MCF 10A (cell line): ENCODE results near the gene CORT. TPM values are rescaled to one million over a fixed set of nuclear protein-coding genes. Genes with fewer than 3 reads are reported as not detected.
"Not testable (repeated sequence)": the region's sequence is repeated elsewhere in the genome, so short reads cannot be mapped to it uniquely, and the experiment has no call there.

Source experiments
- BruUV-seq: library from RNA; stranded (reverse); fragments of 400-500 nt; replicated peaks from 2 replicates; lab custom pipeline; 2021; lab: Mats Ljungman, UMichigan
- CTCF ChIA-PET: fragments of 300-600 bp; sonication (Branson Sonifier 250); formaldehyde crosslinking; extraction: SDS; loops from one replicate; lab custom pipeline; 2021; ENCODE audit warnings: antibody characterized with exemption, inconsistent platforms; lab: Yijun Ruan, JAX
- POLR2A ChIA-PET: fragments of 300-600, 350-650 bp; sonication (Branson Sonifier 250); formaldehyde crosslinking; extraction: SDS; loops from one replicate; lab custom pipeline; 2020; ENCODE audit warnings: antibody characterized with exemption, inconsistent platforms; lab: Yijun Ruan, JAX
- DNase-seq: peaks from one replicate; pipeline ENCODE4 v3.0.0-alpha.2; 2018; ENCODE audit not compliant: unreplicated experiment
- H3K27ac Mint-ChIP-seq: one replicate; pipeline ENCODE4 v1.8.0; 2022; ENCODE audit warnings: mild to moderate bottlenecking, low read depth, mixed read lengths; ENCODE audit not compliant: unreplicated experiment
- H3K27me3 Mint-ChIP-seq: one replicate; pipeline ENCODE4 v1.8.0; 2022; ENCODE audit warnings: mixed read lengths; ENCODE audit not compliant: insufficient read depth, unreplicated experiment
- H3K36me3 Mint-ChIP-seq: one replicate; pipeline ENCODE4 v1.8.0; 2022; ENCODE audit warnings: mild to moderate bottlenecking, moderate library complexity, mixed read lengths; ENCODE audit not compliant: insufficient read depth, unreplicated experiment
- H3K4me1 Mint-ChIP-seq: one replicate; pipeline ENCODE4 v1.8.0; 2022; ENCODE audit warnings: mixed read lengths; ENCODE audit not compliant: insufficient read depth, unreplicated experiment
- H3K4me3 Mint-ChIP-seq: one replicate; pipeline ENCODE4 v1.8.0; 2022; ENCODE audit warnings: mild to moderate bottlenecking, moderate library complexity, mixed read lengths; ENCODE audit not compliant: unreplicated experiment
- H3K9me3 Mint-ChIP-seq: one replicate; pipeline ENCODE4 v1.8.0; 2022; ENCODE audit warnings: mixed read lengths; ENCODE audit not compliant: unreplicated experiment
- CTCF ChIP-seq: fragments of 200-600 bp; IDR thresholded peaks from one replicate; pipeline ENCODE4 v1.8.0; 2022; ENCODE audit warnings: antibody characterized with exemption, mild to moderate bottlenecking; ENCODE audit not compliant: unreplicated experiment
- intact Hi-C: fragments of 100-400 bp; cut with micrococcal nuclease; formaldehyde crosslinking; loops from 2 replicates; pipeline ENCODE4 v1.14.1; 2022
- total RNA-seq: library from RNA; stranded (reverse); gene quantifications from 2 replicates; pipeline ENCODE4 v1.2.3, GENCODE V29; 2022

The CORT gene
- total RNA-seq, 1 experiment from 2014 or later = not detected

GRCh38 chr1:10424034-10424433, 25.8 kb upstream of the CORT start:
- CTCF ChIA-PET = interaction anchor here (0.6 to 1.6 kb wide), 3 partner anchors 28 to 214 kb away, joined by 3 to 8 read pairs (median 3); no protein-coding TSS in a partner anchor
- H3K4me1 Mint-ChIP-seq = no peaks in the 10 kb centered on the region
- TF ChIP-seq CTCF = no peak
- no peaks in the 10 kb centered on the region for H3K27me3 Mint-ChIP-seq
- peak overlapping the region; percentile 27 for H3K27ac Mint-ChIP-seq
- DNase-seq = no peak
- POLR2A ChIA-PET = interaction anchor here (1.2 kb wide), 1 partner anchor 25 kb away, joined by 4 read pairs; no protein-coding TSS in a partner anchor
- H3K36me3 Mint-ChIP-seq = peaks cover 30% of the 10 kb centered on the region
- BruUV-seq = no TSS peak
- intact Hi-C loops = no loop called here
- H3K9me3 Mint-ChIP-seq = no peaks in the 10 kb centered on the region
- no peak overlapping the region for H3K4me3 Mint-ChIP-seq

- TF ChIP-seq CTCF = no peak
- Mint-ChIP-seq H3K4me1 (no peaks in the 10 kb centered on the region), H3K9me3 (no peaks in the 10 kb centered on the region), H3K36me3 (peaks cover 24% of the 10 kb centered on the region), H3K27ac (no peak overlapping the region), H3K27me3 (no peaks in the 10 kb centered on the region), H3K4me3 (no peak overlapping the region)
- DNase-seq = no peak
- no TSS peak for BruUV-seq
- intact Hi-C loops = loop anchor here (5.0 kb wide), 1 partner anchor 557 kb away; no protein-coding TSS in a partner anchor
- POLR2A ChIA-PET = interaction anchor here (1.2 kb wide), 1 partner anchor 25 kb away, joined by 4 read pairs; no protein-coding TSS in a partner anchor
- CTCF ChIA-PET = interaction anchor here (0.6 to 1.6 kb wide), 3 partner anchors 29 to 215 kb away, joined by 3 to 8 read pairs (median 3); no protein-coding TSS in a partner anchor
Observed at GRCh38 chr1:10424651-10425050, 25.2 kb upstream of the CORT start.

- H3K4me1 Mint-ChIP-seq, POLR2A ChIA-PET, H3K27me3 Mint-ChIP-seq, H3K9me3 Mint-ChIP-seq, H3K27ac Mint-ChIP-seq, H3K4me3 Mint-ChIP-seq, BruUV-seq, DNase-seq: not testable (repeated sequence)
- intact Hi-C loops = loop anchor here (5.0 kb wide), 1 partner anchor 559 kb away; no protein-coding TSS in a partner anchor
- CTCF ChIA-PET = interaction anchor here (0.7 to 8.2 kb wide), 3 partner anchors 33 to 68 kb away, joined by 3 to 119 read pairs (median 4); no protein-coding TSS in a partner anchor
- peaks cover 11% of the 10 kb centered on the region for H3K36me3 Mint-ChIP-seq
Observed at GRCh38 chr1:10425826-10426534, 23.9 kb upstream of the CORT start.

- H3K4me1 Mint-ChIP-seq, POLR2A ChIA-PET, DNase-seq, H3K27me3 Mint-ChIP-seq, H3K27ac Mint-ChIP-seq, H3K36me3 Mint-ChIP-seq, BruUV-seq, H3K9me3 Mint-ChIP-seq, H3K4me3 Mint-ChIP-seq: not testable (repeated sequence)
- intact Hi-C loops = loop anchor here (5.0 kb wide), 1 partner anchor 559 kb away; no protein-coding TSS in a partner anchor
- CTCF ChIA-PET = interaction anchor here (0.7 to 8.2 kb wide), 3 partner anchors 33 to 67 kb away, joined by 3 to 119 read pairs (median 4); no protein-coding TSS in a partner anchor
Observed at GRCh38 chr1:10426535-10426848, 23.3 kb upstream of the CORT start.

- ChIA-PET POLR2A (interaction anchor here (0.7 to 4.8 kb wide), 5 partner anchors 28 to 486 kb away, joined by 3 to 73 read pairs (median 3); partner anchors contain the start of genes LZIC and NMNAT1), CTCF (interaction anchor here (0.5 to 8.2 kb wide), 23 partner anchors 9 to 803 kb away, joined by 3 to 119 read pairs (median 4); partner anchors contain the start of genes CORT and KIF1B)
- intact Hi-C loops = loop anchor here (1.0 to 5.0 kb wide), 3 partner anchors 52 to 562 kb away; partner anchors contain the start of gene KIF1B
- Mint-ChIP-seq H3K9me3 (no peaks in the 10 kb centered on the region), H3K4me3 (peak overlapping the region; percentile 89), H3K36me3 (peaks cover 5% of the 10 kb centered on the region), H3K4me1 (peaks cover 10% of the 10 kb centered on the region), H3K27ac (no peak overlapping the region), H3K27me3 (no peaks in the 10 kb centered on the region)
- no TSS peak for BruUV-seq
- TF ChIP-seq CTCF = no peak
- no peak for DNase-seq
Observed at GRCh38 chr1:10428984-10429383, 20.8 kb upstream of the CORT start.
